ENCODE data around the gene F2R. TPM values are rescaled to one million over a fixed set of nuclear protein-coding genes. Genes with fewer than 3 reads are reported as not detected.

F2R gene
- total RNA-seq, 1 donor from 2014 or later = 108 TPM

- no peak overlapping the region for H3K27ac Mint-ChIP-seq (ENCODE audit: unreplicated experiment)
Observed at GRCh38 chr5:76744632-76745031, 28.7 kb downstream of the F2R start.

GRCh38 chr5:76745670-76746069 is 29.7 kb downstream of the F2R start:
- no peaks in the 10 kb centered on the region for H3K36me3 Mint-ChIP-seq (ENCODE audit: unreplicated experiment)
- H3K27ac Mint-ChIP-seq (ENCODE audit: unreplicated experiment) = no peak overlapping the region
- TF ChIP-seq CTCF (IDR thresholded peaks at IDR 0.05) = no peak
- H3K9me3 Mint-ChIP-seq (ENCODE audit: unreplicated experiment) = no peaks in the 10 kb centered on the region
- no peaks in the 10 kb centered on the region for H3K27me3 Mint-ChIP-seq (ENCODE audit: unreplicated experiment)
- no peak for DNase-seq (ENCODE audit: extremely low spot score, unreplicated experiment)
- H3K4me1 Mint-ChIP-seq (ENCODE audit: unreplicated experiment) = peaks cover 9% of the 10 kb centered on the region
- no peak overlapping the region for H3K4me3 Mint-ChIP-seq (ENCODE audit: unreplicated experiment)

More at GRCh38 chr5:76744632-76745031, 28.7 kb downstream of the F2R start:
- DNase-seq (ENCODE audit: extremely low spot score, unreplicated experiment) = no peak
- H3K4me1 Mint-ChIP-seq (ENCODE audit: unreplicated experiment) = peaks cover 9% of the 10 kb centered on the region
- no peak for TF ChIP-seq CTCF (IDR thresholded peaks at IDR 0.05)
- H3K36me3 Mint-ChIP-seq (ENCODE audit: unreplicated experiment) = no peaks in the 10 kb centered on the region
- no peaks in the 10 kb centered on the region for H3K27me3 Mint-ChIP-seq (ENCODE audit: unreplicated experiment)
- no peaks in the 10 kb centered on the region for H3K9me3 Mint-ChIP-seq (ENCODE audit: unreplicated experiment)
- H3K4me3 Mint-ChIP-seq (ENCODE audit: unreplicated experiment) = no peak overlapping the region

- DNase-seq (ENCODE audit: extremely low spot score, unreplicated experiment) = no peak
- Mint-ChIP-seq H3K27ac (ENCODE audit: unreplicated experiment) (no peak overlapping the region), H3K4me1 (ENCODE audit: unreplicated experiment) (peaks cover 9% of the 10 kb centered on the region), H3K4me3 (ENCODE audit: unreplicated experiment) (no peak overlapping the region), H3K9me3 (ENCODE audit: unreplicated experiment) (no peaks in the 10 kb centered on the region), H3K36me3 (ENCODE audit: unreplicated experiment) (no peaks in the 10 kb centered on the region), H3K27me3 (ENCODE audit: unreplicated experiment) (no peaks in the 10 kb centered on the region)
- no peak for TF ChIP-seq CTCF (IDR thresholded peaks at IDR 0.05)
Observed at GRCh38 chr5:76746677-76747076, 30.8 kb downstream of the F2R start.

- H3K4me1 Mint-ChIP-seq (ENCODE audit: unreplicated experiment) = peaks cover 9% of the 10 kb centered on the region
- H3K27me3 Mint-ChIP-seq (ENCODE audit: unreplicated experiment) = no peaks in the 10 kb centered on the region
- no peaks in the 10 kb centered on the region for H3K9me3 Mint-ChIP-seq (ENCODE audit: unreplicated experiment)
- no peak overlapping the region for H3K4me3 Mint-ChIP-seq (ENCODE audit: unreplicated experiment)
- H3K36me3 Mint-ChIP-seq (ENCODE audit: unreplicated experiment) = no peaks in the 10 kb centered on the region
- TF ChIP-seq CTCF (IDR thresholded peaks at IDR 0.05) = no peak
- H3K27ac Mint-ChIP-seq (ENCODE audit: unreplicated experiment) = no peak overlapping the region
- DNase-seq (ENCODE audit: extremely low spot score, unreplicated experiment) = no peak
Observed at GRCh38 chr5:76747706-76748105, 31.8 kb downstream of the F2R start.

GRCh38 chr5:76751291-76751690 is 35.4 kb downstream of the F2R start:
- H3K36me3 Mint-ChIP-seq (ENCODE audit: unreplicated experiment) = no peaks in the 10 kb centered on the region
- TF ChIP-seq CTCF (IDR thresholded peaks at IDR 0.05) = no peak
- DNase-seq (ENCODE audit: extremely low spot score, unreplicated experiment) = no peak
- H3K4me1 Mint-ChIP-seq (ENCODE audit: unreplicated experiment) = peaks cover 10% of the 10 kb centered on the region
- H3K27me3 Mint-ChIP-seq (ENCODE audit: unreplicated experiment) = no peaks in the 10 kb centered on the region
- H3K4me3 Mint-ChIP-seq (ENCODE audit: unreplicated experiment) = no peak overlapping the region
- no peaks in the 10 kb centered on the region for H3K9me3 Mint-ChIP-seq (ENCODE audit: unreplicated experiment)
- H3K27ac Mint-ChIP-seq (ENCODE audit: unreplicated experiment) = no peak overlapping the region

All from osteocyte (in vitro differentiated cells).